Liver (tissue), 9 donors: ENCODE measurements around the gene COL15A1. TPM values are rescaled to one million over a fixed set of nuclear protein-coding genes. Genes with fewer than 3 reads are reported as not detected.
"Not testable (repeated sequence)": the region's sequence is repeated elsewhere in the genome, so short reads cannot be mapped to it uniquely, and the experiment has no call there.

Experiments
- DNase-seq: peaks from one replicate; pipeline ENCODE4 v3.0.0-alpha.2; 2017; ENCODE audit warnings: low spot score
- H3K27ac ChIP-seq, 2 donors: one replicate each; pipeline ENCODE4 v1.7.0; 2013; ENCODE audit warnings: inconsistent platforms in 2 of 2, low read length in 2 of 2, control low read depth in 1 of 2, low read depth in 1 of 2, mild to moderate bottlenecking in 1 of 2
- H3K27me3 ChIP-seq, 4 donors: one replicate each; pipeline versions ENCODE4 v1.6.1 to v1.7.0; 2013; ENCODE audit warnings: low read length in 3 of 4, inconsistent platforms in 1 of 4, mild to moderate bottlenecking in 1 of 4, moderate library complexity in 1 of 4; ENCODE audit not compliant: control insufficient read depth in 4 of 4, insufficient read depth in 4 of 4
- H3K36me3 ChIP-seq, 4 donors: one replicate each; pipeline versions ENCODE4 v1.6.1 to v1.7.0; 2013; ENCODE audit warnings: low read length in 3 of 4, mild to moderate bottlenecking in 3 of 4, low read depth in 1 of 4, moderate library complexity in 1 of 4; ENCODE audit not compliant: control insufficient read depth in 4 of 4, insufficient read depth in 3 of 4
- H3K4me1 ChIP-seq, 4 donors: one replicate each; pipeline versions ENCODE4 v1.6.1 to v1.7.0; 2013; ENCODE audit warnings: low read length in 3 of 4, mild to moderate bottlenecking in 3 of 4, moderate library complexity in 1 of 4; ENCODE audit not compliant: control insufficient read depth in 4 of 4, insufficient read depth in 4 of 4
- H3K4me3 ChIP-seq, 3 donors: one replicate each; pipeline versions ENCODE4 v1.6.1 to v1.7.0; 2013; ENCODE audit warnings: low read length in 3 of 3, control low read depth in 1 of 3, low read depth in 1 of 3, mild to moderate bottlenecking in 1 of 3
- H3K9ac ChIP-seq, 2 donors: one replicate each; pipeline ENCODE4 v1.7.0; 2013; ENCODE audit warnings: low read length in 2 of 2, mild to moderate bottlenecking in 2 of 2, moderate library complexity in 2 of 2, control low read depth in 1 of 2, low read depth in 1 of 2
- H3K9me3 ChIP-seq, 4 donors: one replicate each; pipeline versions ENCODE4 v1.6.1 to v1.7.0; 2013; ENCODE audit warnings: low read length in 3 of 4; ENCODE audit not compliant: control insufficient read depth in 4 of 4
- EGR1 ChIP-seq, 2 donors: IDR thresholded peaks; 2 replicates each; pipeline ENCODE4 v1.6.1; 2016 to 2018; ENCODE audit warnings: antibody characterized with exemption in 2 of 2, low read depth in 2 of 2
- FOXA1 ChIP-seq: IDR thresholded peaks from 2 replicates; pipeline ENCODE4 v1.6.1; 2016; ENCODE audit warnings: antibody characterized with exemption
- FOXA2 ChIP-seq: IDR thresholded peaks from 2 replicates; pipeline ENCODE4 v1.6.1; 2016; ENCODE audit warnings: antibody characterized with exemption
- JUND ChIP-seq, 2 donors: IDR thresholded peaks; 2 replicates each; pipeline ENCODE4 v1.6.1; 2016; ENCODE audit warnings: antibody characterized with exemption in 2 of 2
- RAD21 ChIP-seq, 2 donors: IDR thresholded peaks; 2 replicates each; pipeline ENCODE4 v1.6.1; 2016; ENCODE audit warnings: antibody characterized with exemption in 2 of 2, mild to moderate bottlenecking in 2 of 2
- RXRA ChIP-seq, 2 donors: IDR thresholded peaks; 2 replicates each; pipeline ENCODE4 v1.6.1; 2017 to 2018; ENCODE audit warnings: antibody characterized with exemption in 2 of 2, mild to moderate bottlenecking in 1 of 2
- SP1 ChIP-seq: IDR thresholded peaks from 2 replicates; pipeline ENCODE4 v1.6.1; 2018; ENCODE audit warnings: antibody characterized with exemption, mild to moderate bottlenecking
- TAF1 ChIP-seq: conservative IDR thresholded peaks from 2 replicates; pipeline ENCODE4 v1.6.1; 2016; ENCODE audit warnings: antibody characterized with exemption, mild to moderate bottlenecking
- YY1 ChIP-seq: IDR thresholded peaks from 2 replicates; pipeline ENCODE4 v1.6.1; 2016; ENCODE audit warnings: antibody characterized with exemption, mild to moderate bottlenecking
- ZBTB33 ChIP-seq: IDR thresholded peaks from 2 replicates; pipeline ENCODE4 v1.6.1; 2016; ENCODE audit warnings: antibody characterized with exemption
- WGBS: extraction: QIAGEN DNeasy Blood & Tissue Kit; methylation state at CpG from one replicate; pipeline ENCODE4 v1.1.7; 2013; 5-methylcytosine and 5-hydroxymethylcytosine counted together
- polyA plus RNA-seq, 2 donors: library from polyadenylated mRNA; stranded (reverse) in 1 of 2; unstranded in 1 of 2; fragments of 200-250 nt in 1 of 2; fragments of >200 nt in 1 of 2; fragmentation: Nextera tagmentation in 1 of 2; extraction: Ambion mirVana in 1 of 2; gene quantifications; one replicate each; pipeline versions ENCODE4 v1.2.1 to v1.2.3, GENCODE V29; 2013 to 2015
- total RNA-seq, 2 donors: library from RNA; depleted of rRNA; stranded (reverse); fragments of >200 nt; gene quantifications; one replicate each; pipeline ENCODE4 v1.2.3, GENCODE V29; 2014
- TF ChIP-seq, protein P1 (sequence below): fragments of 150-350 bp; IDR thresholded peaks from 2 replicates; pipeline ENCODE4 v1.5.1; 2017; ENCODE audit warnings: improper control_type of control experiment, low read depth, low read length; ENCODE audit not compliant: missing input control
- TF ChIP-seq, protein P2 (sequence below): IDR thresholded peaks from 2 replicates; pipeline ENCODE4 v1.6.1; 2016; ENCODE audit warnings: antibody characterized with exemption
- donor health status: healthy.
- donor health status: healthy.
- donor health status: healthy.
- donor health status: healthy.
- donor health status: healthy.

Gene COL15A1
- total and polyA plus RNA-seq, 4 donors: 0.10 to 0.42 (median 0.24) TPM

DNA sequence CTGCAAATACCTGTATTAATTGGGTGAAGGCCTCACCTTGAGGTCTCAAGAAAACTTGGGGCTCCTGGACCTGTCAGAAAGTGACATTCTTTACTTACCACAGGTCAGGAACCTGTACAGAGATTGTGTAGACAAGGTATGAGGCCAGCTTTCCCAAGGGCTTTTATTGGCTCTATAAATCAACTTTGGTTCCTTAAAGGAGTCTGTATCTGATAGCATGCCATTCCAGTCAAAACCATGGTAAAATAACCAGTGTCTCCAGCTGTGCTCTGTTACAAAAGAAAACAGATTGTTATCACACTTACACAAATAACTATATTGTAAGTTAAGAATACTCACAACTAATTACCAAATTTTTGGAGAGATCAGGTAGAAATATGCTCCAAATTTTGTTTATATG is 64.5 kb downstream of the COL15A1 start (continued):
- TF ChIP-seq, protein P1, sequence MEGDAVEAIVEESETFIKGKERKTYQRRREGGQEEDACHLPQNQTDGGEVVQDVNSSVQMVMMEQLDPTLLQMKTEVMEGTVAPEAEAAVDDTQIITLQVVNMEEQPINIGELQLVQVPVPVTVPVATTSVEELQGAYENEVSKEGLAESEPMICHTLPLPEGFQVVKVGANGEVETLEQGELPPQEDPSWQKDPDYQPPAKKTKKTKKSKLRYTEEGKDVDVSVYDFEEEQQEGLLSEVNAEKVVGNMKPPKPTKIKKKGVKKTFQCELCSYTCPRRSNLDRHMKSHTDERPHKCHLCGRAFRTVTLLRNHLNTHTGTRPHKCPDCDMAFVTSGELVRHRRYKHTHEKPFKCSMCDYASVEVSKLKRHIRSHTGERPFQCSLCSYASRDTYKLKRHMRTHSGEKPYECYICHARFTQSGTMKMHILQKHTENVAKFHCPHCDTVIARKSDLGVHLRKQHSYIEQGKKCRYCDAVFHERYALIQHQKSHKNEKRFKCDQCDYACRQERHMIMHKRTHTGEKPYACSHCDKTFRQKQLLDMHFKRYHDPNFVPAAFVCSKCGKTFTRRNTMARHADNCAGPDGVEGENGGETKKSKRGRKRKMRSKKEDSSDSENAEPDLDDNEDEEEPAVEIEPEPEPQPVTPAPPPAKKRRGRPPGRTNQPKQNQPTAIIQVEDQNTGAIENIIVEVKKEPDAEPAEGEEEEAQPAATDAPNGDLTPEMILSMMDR: no peak

GRCh38 chr9:99010393-99010792 is 66.7 kb downstream of the COL15A1 start:
- 86% methylated on average over 8 of the region's 8 CpGs for WGBS
- H3K36me3 ChIP-seq, DNase-seq, H3K27ac ChIP-seq, H3K9me3 ChIP-seq, H3K27me3 ChIP-seq, H3K9ac ChIP-seq, H3K4me3 ChIP-seq, H3K4me1 ChIP-seq: not testable (repeated sequence)

GRCh38 chr9:99011161-99011709 is 67.5 kb downstream of the COL15A1 start:
- no peak overlapping the region for H3K4me3 ChIP-seq
- no peaks in the 10 kb centered on the region for H3K9me3 ChIP-seq
- H3K9ac ChIP-seq: no peak overlapping the region
- H3K4me1 ChIP-seq: no peaks in the 10 kb centered on the region
- H3K27ac ChIP-seq: no peak overlapping the region
- no peaks in the 10 kb centered on the region for H3K27me3 ChIP-seq
- no peak for TF ChIP-seq EGR1 (IDR thresholded peaks at IDR 0.05; ENCODE audit: low read depth in 2 of 2)
- TF ChIP-seq RXRA (IDR thresholded peaks at IDR 0.05): no peak
- TF ChIP-seq TAF1: no peak
- TF ChIP-seq, protein P2, sequence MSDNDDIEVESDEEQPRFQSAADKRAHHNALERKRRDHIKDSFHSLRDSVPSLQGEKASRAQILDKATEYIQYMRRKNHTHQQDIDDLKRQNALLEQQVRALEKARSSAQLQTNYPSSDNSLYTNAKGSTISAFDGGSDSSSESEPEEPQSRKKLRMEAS: no peak
- TF ChIP-seq YY1: no peak
- TF ChIP-seq FOXA1: no peak
- no peak for TF ChIP-seq FOXA2
- TF ChIP-seq SP1: no peak
- TF ChIP-seq ZBTB33: no peak
- TF ChIP-seq, protein P1: no peak
- no peak for TF ChIP-seq JUND (IDR thresholded peaks at IDR 0.05)
- TF ChIP-seq RAD21 (IDR thresholded peaks at IDR 0.05): no peak
- DNase-seq: no peak
- H3K36me3 ChIP-seq: no peaks in the 10 kb centered on the region
